Kidney epithelial cell (primary cell): ENCODE measurements around the gene TNFSF11. TPM values are rescaled to one million over a fixed set of nuclear protein-coding genes. Genes with fewer than 3 reads are reported as not detected.

Experiments used
- DNase-seq: peaks from one replicate; pipeline ENCODE4 v3.0.0-alpha.2; 2010; ENCODE audit warnings: low read depth
- H3K27me3 ChIP-seq: 2 replicates; pipeline ENCODE4 v1.6.0; 2011; ENCODE audit warnings: low read length; ENCODE audit not compliant: control insufficient read depth, insufficient read depth
- H3K36me3 ChIP-seq: 2 replicates; pipeline ENCODE4 v1.5.1; 2011; ENCODE audit warnings: low read length; ENCODE audit not compliant: control insufficient read depth, insufficient read depth
- H3K4me3 ChIP-seq: 2 replicates; pipeline ENCODE4 v1.5.1; 2011; ENCODE audit warnings: low read depth, mild to moderate bottlenecking, control low read depth, low read length
- CTCF ChIP-seq: IDR thresholded peaks from 2 replicates; pipeline ENCODE4 v1.5.1; 2011; ENCODE audit warnings: mild to moderate bottlenecking, moderate library complexity, low read length, control low read depth, inconsistent platforms; ENCODE audit not compliant: insufficient read depth, poor library complexity, severe bottlenecking
- total RNA-seq: library from RNA; depleted of rRNA; stranded (reverse); fragments of >200 nt; gene quantifications from 2 replicates; pipeline ENCODE4 v1.2.3, GENCODE V29; 2015

The TNFSF11 gene
- total RNA-seq, 1 donor from 2014 or later: 0.46 TPM

- DNase-seq: no peak
- Histone ChIP-seq H3K36me3 (no peaks in the 10 kb centered on the region), H3K27me3 (no peaks in the 10 kb centered on the region), H3K4me3 (no peak overlapping the region)
- TF ChIP-seq CTCF: no peak
Measured at GRCh38 chr13:42544246-42544926, 29.6 kb upstream of the TNFSF11 start.

GRCh38 chr13:42545842-42546241, 28.1 kb upstream of the TNFSF11 start:
- Histone ChIP-seq H3K4me3 (no peak overlapping the region), H3K36me3 (no peaks in the 10 kb centered on the region), H3K27me3 (no peaks in the 10 kb centered on the region)
- TF ChIP-seq CTCF: no peak
- DNase-seq: no peak

GRCh38 chr13:42547612-42548011, 26.3 kb upstream of the TNFSF11 start:
- Histone ChIP-seq H3K27me3 (no peaks in the 10 kb centered on the region), H3K36me3 (no peaks in the 10 kb centered on the region), H3K4me3 (no peak overlapping the region)
- no peak for DNase-seq
- TF ChIP-seq CTCF: no peak

- TF ChIP-seq CTCF: no peak
- no peak for DNase-seq
Measured at GRCh38 chr13:42548731-42549551, 25.0 kb upstream of the TNFSF11 start.

GRCh38 chr13:42549552-42549936, 24.4 kb upstream of the TNFSF11 start:
- TF ChIP-seq CTCF: no peak
- Histone ChIP-seq H3K27me3 (no peaks in the 10 kb centered on the region), H3K36me3 (no peaks in the 10 kb centered on the region), H3K4me3 (no peak overlapping the region)
- DNase-seq: no peak

More at GRCh38 chr13:42548731-42549551, 25.0 kb upstream of the TNFSF11 start:
- no peak overlapping the region for H3K4me3 ChIP-seq
- H3K36me3 ChIP-seq: no peaks in the 10 kb centered on the region
- H3K27me3 ChIP-seq: no peaks in the 10 kb centered on the region
